ENCODE results near the gene MRPL2. TPM values are rescaled to one million over a fixed set of nuclear protein-coding genes. Genes with fewer than 3 reads are reported as not detected.
"Not testable (repeated sequence)": the region's sequence is repeated elsewhere in the genome, so short reads cannot be mapped to it uniquely, and the experiment has no call there.

The MRPL2 gene
- total RNA-seq, 2 experiments from 2014 or later, result 42.8 to 48.0 TPM

DNA sequence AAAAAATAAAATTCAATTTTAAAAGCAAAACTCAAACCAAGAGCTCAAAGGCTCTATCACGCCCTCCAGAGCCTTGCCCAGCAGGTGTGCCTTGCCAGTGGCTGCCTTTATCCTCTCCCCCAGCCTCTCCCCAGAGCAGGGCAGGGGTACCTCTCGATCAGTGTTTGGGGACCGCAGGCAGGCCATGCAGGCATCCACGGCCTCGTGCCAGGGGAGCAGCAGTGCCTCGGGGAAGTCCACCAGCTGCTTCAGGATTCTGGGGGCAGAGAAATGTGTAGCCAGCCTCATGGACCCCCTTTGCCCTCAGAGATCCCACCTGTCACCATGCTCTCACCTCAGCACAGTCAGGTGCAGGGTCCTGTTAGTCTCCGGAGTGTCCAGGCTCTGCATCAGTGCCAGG, 11.2 kb downstream of the MRPL2 start:
- intact Hi-C loops (cut with DNase I, micrococcal nuclease), result no loop called here
- POLR2A ChIA-PET, result interaction anchor here (0.6 kb wide), 1 partner anchor 16 kb away, joined by 3 read pairs; no protein-coding TSS in a partner anchor
- no peaks in the 10 kb centered on the region for H3K9me3 Mint-ChIP-seq
- ATAC-seq (ENCODE audit: poor library complexity), result no peak
- Histone ChIP-seq H3K9me3 (ENCODE audit: control insufficient read depth in 1 of 2, insufficient read depth in 1 of 2, low read length in 2 of 2) (no peaks in the 10 kb centered on the region), H3K4me3 (ENCODE audit: low read length) (no peak overlapping the region), H3K27ac (ENCODE audit: low read depth in 1 of 2, low read length in 2 of 2) (no peak overlapping the region), H3K4me1 (ENCODE audit: insufficient read depth, low read length) (peaks cover 18% of the 10 kb centered on the region), H3K36me3 (ENCODE audit: insufficient read depth, low read length) (peaks cover 48% of the 10 kb centered on the region), H3K27me3 (ENCODE audit: control insufficient read depth in 1 of 2, insufficient read depth in 2 of 2, low read length in 2 of 2) (no peaks in the 10 kb centered on the region)
- CTCF ChIA-PET, result no interaction called here
- H3K4me1 Mint-ChIP-seq (ENCODE audit: low read depth), result peaks cover 22% of the 10 kb centered on the region
- DNase-seq, result no peak
- no peak for TF ChIP-seq CTCF (IDR thresholded peaks at IDR 0.05)
- no peak overlapping the region for H3K27ac Mint-ChIP-seq
- H3K27me3 Mint-ChIP-seq, result no peaks in the 10 kb centered on the region
- no peak overlapping the region for H3K4me3 Mint-ChIP-seq
- H3K36me3 Mint-ChIP-seq (ENCODE audit: low read depth), result peaks cover 65% of the 10 kb centered on the region

DNA sequence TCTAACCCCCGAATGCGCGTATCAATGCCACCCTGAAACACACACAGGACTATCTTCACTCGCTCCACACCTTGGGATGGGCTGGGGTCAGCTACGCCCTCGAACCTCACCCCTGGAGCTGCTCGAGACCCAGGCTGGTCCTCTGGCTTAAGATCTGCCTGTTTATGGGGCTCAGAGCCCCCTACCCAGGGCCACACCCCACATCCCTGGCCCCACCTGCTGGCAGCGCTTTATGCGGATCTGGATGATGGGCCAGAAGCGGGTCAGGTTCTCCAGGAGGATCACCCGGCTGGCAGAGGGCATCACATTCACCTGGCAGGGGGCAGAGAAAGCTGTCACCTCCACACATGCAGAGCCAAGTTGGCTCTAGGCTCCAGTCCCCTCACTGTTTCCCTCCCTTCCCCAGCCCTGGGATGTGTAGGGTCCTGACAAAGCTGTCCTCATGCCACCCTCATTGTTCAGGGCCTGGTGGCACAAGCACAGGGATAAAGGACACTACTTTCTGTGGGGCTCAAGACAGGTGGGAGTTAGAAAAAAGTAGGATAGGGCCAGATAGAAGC, 13.8 kb downstream of the MRPL2 start:
- no peak for DNase-seq
- no peaks in the 10 kb centered on the region for H3K27me3 Mint-ChIP-seq
- H3K4me3 ChIP-seq (ENCODE audit: low read length), result no peak overlapping the region
- ChIA-PET CTCF (no interaction called here), POLR2A (no interaction called here)
- no peak for TF ChIP-seq CTCF (IDR thresholded peaks at IDR 0.05)
- peaks cover 56% of the 10 kb centered on the region for H3K36me3 ChIP-seq (ENCODE audit: insufficient read depth, low read length)
- H3K9me3 ChIP-seq (ENCODE audit: control insufficient read depth in 1 of 2, insufficient read depth in 1 of 2, low read length in 2 of 2), result no peaks in the 10 kb centered on the region
- no peaks in the 10 kb centered on the region for H3K27me3 ChIP-seq (ENCODE audit: control insufficient read depth in 1 of 2, insufficient read depth in 2 of 2, low read length in 2 of 2)
- no peak for ATAC-seq (ENCODE audit: poor library complexity)
- H3K4me3 Mint-ChIP-seq, result no peak overlapping the region
- peaks cover under 1% of the 10 kb centered on the region for H3K4me1 ChIP-seq (ENCODE audit: insufficient read depth, low read length)
- no peak overlapping the region for H3K27ac Mint-ChIP-seq
- peaks cover 70% of the 10 kb centered on the region for H3K36me3 Mint-ChIP-seq (ENCODE audit: low read depth)
- intact Hi-C loops (cut with DNase I, micrococcal nuclease), result no loop called here
- H3K27ac ChIP-seq (ENCODE audit: low read depth in 1 of 2, low read length in 2 of 2), result no peak overlapping the region
- H3K9me3 Mint-ChIP-seq, result no peaks in the 10 kb centered on the region
- H3K4me1 Mint-ChIP-seq (ENCODE audit: low read depth), result peaks cover 1% of the 10 kb centered on the region

GRCh38 chr6:43043310-43043709, 15.9 kb downstream of the MRPL2 start:
- no peak for ATAC-seq (ENCODE audit: poor library complexity)
- Mint-ChIP-seq H3K27ac (no peak overlapping the region), H3K9me3 (no peaks in the 10 kb centered on the region), H3K36me3 (ENCODE audit: low read depth) (peaks cover 74% of the 10 kb centered on the region), H3K4me1 (ENCODE audit: low read depth) (no peaks in the 10 kb centered on the region), H3K4me3 (no peak overlapping the region), H3K27me3 (no peaks in the 10 kb centered on the region)
- no peak for TF ChIP-seq CTCF (IDR thresholded peaks at IDR 0.05)
- Histone ChIP-seq H3K4me1 (ENCODE audit: insufficient read depth, low read length) (no peaks in the 10 kb centered on the region), H3K9me3 (ENCODE audit: control insufficient read depth in 1 of 2, insufficient read depth in 1 of 2, low read length in 2 of 2) (no peaks in the 10 kb centered on the region), H3K27me3 (ENCODE audit: control insufficient read depth in 1 of 2, insufficient read depth in 2 of 2, low read length in 2 of 2) (no peaks in the 10 kb centered on the region), H3K36me3 (ENCODE audit: insufficient read depth, low read length) (peaks cover 56% of the 10 kb centered on the region), H3K27ac (ENCODE audit: low read depth in 1 of 2, low read length in 2 of 2) (no peak overlapping the region), H3K4me3 (ENCODE audit: low read length) (no peak overlapping the region)
- no peak for DNase-seq
- CTCF ChIA-PET, result no interaction called here
- intact Hi-C loops (cut with DNase I, micrococcal nuclease), result no loop called here
- POLR2A ChIA-PET, result no interaction called here

- ATAC-seq (ENCODE audit: poor library complexity); H3K27me3 Mint-ChIP-seq; DNase-seq; H3K4me1 Mint-ChIP-seq (ENCODE audit: low read depth); H3K27ac Mint-ChIP-seq; H3K27me3 ChIP-seq (ENCODE audit: control insufficient read depth in 1 of 2, insufficient read depth in 2 of 2, low read length in 2 of 2); H3K9me3 Mint-ChIP-seq; CTCF ChIA-PET; intact Hi-C loops (cut with DNase I, micrococcal nuclease); H3K4me1 ChIP-seq (ENCODE audit: insufficient read depth, low read length); H3K27ac ChIP-seq (ENCODE audit: low read depth in 1 of 2, low read length in 2 of 2); H3K4me3 ChIP-seq (ENCODE audit: low read length); H3K4me3 Mint-ChIP-seq; H3K9me3 ChIP-seq (ENCODE audit: control insufficient read depth in 1 of 2, insufficient read depth in 1 of 2, low read length in 2 of 2): not testable (repeated sequence)
- H3K36me3 Mint-ChIP-seq (ENCODE audit: low read depth), result peaks cover 76% of the 10 kb centered on the region
- POLR2A ChIA-PET, result interaction anchor here (1.3 kb wide), 1 partner anchor 12 kb away, joined by 3 read pairs; the partner anchor contains the start of gene CUL7
- H3K36me3 ChIP-seq (ENCODE audit: insufficient read depth, low read length), result peaks cover 61% of the 10 kb centered on the region
Measured at GRCh38 chr6:43041475-43041874, 17.8 kb downstream of the MRPL2 start.

All from CD4-positive, alpha-beta T cell (primary cell).